ENCODE measurements around the gene VAMP5. TPM values are rescaled to one million over a fixed set of nuclear protein-coding genes. Genes with fewer than 3 reads are reported as not detected.

Gene VAMP5
- total and polyA plus RNA-seq, 2 of the 8 experiments (the other 6 are each of a cell fraction or from before 2014, with no cell fraction given): 4.7 to 14.2 TPM

- H3K4me1 ChIP-seq (replicated peaks in 1 of 4; ENCODE audit: control insufficient read depth in 3 of 4, insufficient read depth in 4 of 4, low read length in 3 of 4): peaks cover 0 to 6% (median 2%) of the 10 kb centered on the region in 4 experiments; a peak in 4 of 7 replicates
- no peak overlapping the region for H3K18ac ChIP-seq (ENCODE audit: extremely low read depth, low read length)
- TF ChIP-seq CHD2 (IDR thresholded peaks at IDR 0.05; ENCODE audit: low read length) (no peak), ASH2L (IDR thresholded peaks at IDR 0.05; ENCODE audit: low read length) (no peak), GABPA (IDR thresholded peaks at IDR 0.05; ENCODE audit: borderline replicate concordance, insufficient read depth, low read length) (no peak), ATF3 (IDR thresholded peaks at IDR 0.05; ENCODE audit: insufficient read depth, low read depth, low read length) (no peak), HDAC2 (IDR thresholded peaks at IDR 0.05; ENCODE audit: borderline replicate concordance in 1 of 2, low read depth in 2 of 2, low read length in 2 of 2) (no peak), SP2 (IDR thresholded peaks at IDR 0.05; ENCODE audit: low read length) (no peak), JUND (IDR thresholded peaks at IDR 0.05; ENCODE audit: low read length) (no peak), CREB1 (IDR thresholded peaks at IDR 0.05) (no peak)
- no peak overlapping the region for H4K8ac ChIP-seq (ENCODE audit: extremely low read depth, insufficient read depth, low read length)
- H4K5ac ChIP-seq (ENCODE audit: insufficient read length, low read depth, low read length): no peak overlapping the region
- H3K27ac ChIP-seq (ENCODE audit: low read depth, low read length): no peak overlapping the region
- H3K56ac ChIP-seq (replicated peaks; ENCODE audit: insufficient read length, low read depth, low read length): no peak overlapping the region
- H3K4ac ChIP-seq (replicated peaks; ENCODE audit: insufficient read length, low read depth, low read length): no peak overlapping the region
- H3K4me2 ChIP-seq (ENCODE audit: insufficient read depth in 1 of 2, low read depth in 2 of 2, low read length in 2 of 2): no peak overlapping the region
- H3K79me2 ChIP-seq (ENCODE audit: control insufficient read depth in 1 of 2, insufficient read depth in 2 of 2, low read length in 2 of 2): peaks cover 0 to 4% of the 10 kb centered on the region in 2 experiments; a peak in 2 of 4 replicates
- WGBS, 2 experiments (ENCODE audit: extremely low coverage in 1 of 2, insufficient coverage in 1 of 2, insufficient read length in 1 of 2, insufficient replicate concordance in 2 of 2, low coverage in 1 of 2, low lambda C conversion rate in 2 of 2, missing lambda C conversion rate in 1 of 2): 82% methylated on average over 2 of the region's 2 CpGs; no CpG with 5 or more reads in 1 of the 2 experiments
- H2BK15ac ChIP-seq (ENCODE audit: low read length): no peak overlapping the region
- H4K91ac ChIP-seq (replicated peaks; ENCODE audit: insufficient read length, low read length): no peak overlapping the region
- H2BK12ac ChIP-seq (ENCODE audit: low read depth, low read length): no peak overlapping the region
- FAIRE-seq: no peak
- no peak overlapping the region for H3K23ac ChIP-seq (ENCODE audit: insufficient read length)
- peaks cover 8% of the 10 kb centered on the region; the same call in 1 of the 2 replicates for H3K23me2 ChIP-seq (ENCODE audit: low read depth, low read length)
- no peaks in the 10 kb centered on the region for H3K79me1 ChIP-seq (ENCODE audit: low read depth, low read length)
- no peak overlapping the region for H2AFZ ChIP-seq (ENCODE audit: low read length)
- H3K27me3 ChIP-seq (replicated peaks in 1 of 4; ENCODE audit: control insufficient read depth in 3 of 4, extremely low read depth in 1 of 4, insufficient read depth in 3 of 4, low read length in 3 of 4): peaks cover 0 to 5% (median 0%) of the 10 kb centered on the region in 4 experiments; a peak in 2 of 7 replicates
- H2BK120ac ChIP-seq (replicated peaks; ENCODE audit: low read depth, low read length): no peak overlapping the region
- H2AK5ac ChIP-seq (ENCODE audit: low read depth, low read length): no peak overlapping the region
- H2BK5ac ChIP-seq (ENCODE audit: low read depth, low read length): no peak overlapping the region
- no peaks in the 10 kb centered on the region for H4K20me1 ChIP-seq (replicated peaks in 1 of 2; ENCODE audit: control insufficient read depth in 1 of 2, insufficient read depth in 2 of 2, low read length in 2 of 2)
- CTCF ChIA-PET (ENCODE audit: partially characterized antibody): interaction anchor here (0.7 to 1.9 kb wide), 5 partner anchors 9 to 52 kb away, joined by 3 to 7 read pairs (median 4); partner anchors contain the start of genes MAT2A and VAMP8
- no peak overlapping the region for H3K14ac ChIP-seq (ENCODE audit: insufficient read length)
- H3K4me3 ChIP-seq (ENCODE audit: extremely low read depth in 1 of 4, insufficient read depth in 2 of 4, low read depth in 3 of 4, low read length in 4 of 4): no peak overlapping the region
- H3K9me3 ChIP-seq (ENCODE audit: insufficient read depth in 2 of 2, low read depth in 1 of 2, low read length in 1 of 2): no peaks in the 10 kb centered on the region
- H2BK20ac ChIP-seq (ENCODE audit: low read length): no peak overlapping the region
- DNase-seq (ENCODE audit: low read depth in 1 of 2, low spot score in 2 of 2): no peak
- no peaks in the 10 kb centered on the region for H3K36me3 ChIP-seq (ENCODE audit: control insufficient read depth in 2 of 4, insufficient read depth in 4 of 4, low read length in 3 of 4)
- POLR2A ChIA-PET (ENCODE audit: partially characterized antibody): interaction anchor here (0.8 to 2.3 kb wide), 10 partner anchors 11 to 277 kb away, joined by 3 to 8 read pairs (median 4); partner anchors contain the start of genes C2orf68, TMEM150A, USP39 and VAMP8
- H3K9ac ChIP-seq (replicated peaks in 1 of 4; ENCODE audit: extremely low read depth in 1 of 4, low read depth in 3 of 4, low read length in 3 of 4): no peak overlapping the region
Observed at GRCh38 chr2:85590950-85591349, 6.7 kb downstream of the VAMP5 start.

All from H1 (cell line).